Stomach (tissue), 9 donors: ENCODE measurements around the gene BIVM. TPM values are rescaled to one million over a fixed set of nuclear protein-coding genes. Genes with fewer than 3 reads are reported as not detected.
A peak's percentile ranks its signal among the peaks of the same experiment; 100 is the strongest.

Experiments
- DNase-seq, 2 donors: peaks; one replicate each; pipeline versions ENCODE4 v3.0.0 to v3.0.0-alpha.2; 2013 to 2019
- H3K27ac ChIP-seq, 5 donors: fragments of 200-600 bp in 4 of 5; sonication (generic) in 4 of 5; one replicate each; pipeline ENCODE4 v1.5.1; 2013 to 2019; ENCODE audit warnings: mild to moderate bottlenecking in 1 of 5, moderate library complexity in 1 of 5
- H3K27me3 ChIP-seq, 3 donors: fragments of 200-600 bp; sonication (generic); one replicate each; pipeline ENCODE4 v1.5.1; 2017 to 2019; ENCODE audit warnings: mixed run types in 1 of 3
- H3K36me3 ChIP-seq, 4 donors: fragments of 200-600 bp; sonication (generic); 1 replicate in 3 of 4; 2 replicates in 1 of 4; pipeline ENCODE4 v1.5.1; 2016 to 2019
- H3K4me1 ChIP-seq, 4 donors: fragments of 200-600 bp; sonication (generic); one replicate each; pipeline ENCODE4 v1.5.1; 2016 to 2019
- H3K4me3 ChIP-seq, 4 donors: fragments of 200-600 bp; sonication (generic) in 3 of 4; one replicate each; pipeline ENCODE4 v1.5.1; 2016 to 2019; ENCODE audit warnings: mild to moderate bottlenecking in 1 of 4
- H3K9me3 ChIP-seq, 4 donors: fragments of 200-600 bp; sonication (generic); one replicate each; pipeline ENCODE4 v1.5.1; 2016 to 2019
- CTCF ChIP-seq, 7 experiments: fragments of 450-650 bp in 4 of 7; fragments of 200-600 bp in 3 of 7; sonication (generic) in 3 of 7; IDR thresholded peaks; one replicate each; pipeline ENCODE4 v1.5.1; 2016 to 2019; ENCODE audit warnings: antibody characterized with exemption in 7 of 7, control low read depth in 2 of 7, mild to moderate bottlenecking in 1 of 7
- EP300 ChIP-seq: sonication (generic); formaldehyde crosslinking; IDR thresholded peaks from one replicate; pipeline ENCODE4 v1.6.1; 2017; ENCODE audit warnings: antibody characterized with exemption
- POLR2A ChIP-seq, 4 donors: fragments of 450-650 bp; IDR thresholded peaks; one replicate each; pipeline ENCODE4 v1.6.1; 2016; ENCODE audit warnings: antibody characterized with exemption in 4 of 4, control low read depth in 2 of 4, mild to moderate bottlenecking in 1 of 4, moderate library complexity in 1 of 4
- POLR2AphosphoS5 ChIP-seq, 3 donors: sonication (generic); formaldehyde crosslinking; IDR thresholded peaks; one replicate each; pipeline ENCODE4 v1.6.1; 2016; ENCODE audit warnings: antibody characterized with exemption in 3 of 3
- WGBS, 5 donors: extraction: QIAGEN DNeasy Blood & Tissue Kit in 3 of 5; methylation state at CpG; one replicate each; pipeline versions ENCODE4 v1.1.5 to v1.1.7; 2013 to 2018; 5-methylcytosine and 5-hydroxymethylcytosine counted together
- intact Hi-C: fragments of 100-400 bp; cut with DNase I; formaldehyde crosslinking; loops from one replicate; pipeline ENCODE4 v1.15.1; 2023; ENCODE audit warnings: low total_unique reads
- polyA plus RNA-seq, 3 donors: library from polyadenylated mRNA; stranded (reverse); fragments of 200-250 nt; gene quantifications; one replicate each; pipeline ENCODE4 v1.2.3, GENCODE V29; 2013
- total RNA-seq, 5 donors: library from RNA; depleted of rRNA; stranded (reverse); fragments of >200 nt; gene quantifications; one replicate each; pipeline versions ENCODE4 v1.1.0 to v1.2.3, GENCODE V29; 2014 to 2016
- donor health status: healthy with polysubstance abuse.
- donor health status: Bipolar disorder and iron deficiency.
- donor health status: healthy.

BIVM gene
- total and polyA plus RNA-seq, 8 donors = 2.6 to 82.9 (median 14.4) TPM

GRCh38 chr13:102847272-102848234, 48.6 kb downstream of the BIVM start:
- WGBS, 5 donors = 16 to 21% (median 18%) methylated on average over 12 of the region's 12 CpGs
- Histone ChIP-seq H3K27ac (peak overlapping the region in 4 of 5 donors; percentile 97 to 100 (median 98)), H3K9me3 (no peaks in the 10 kb centered on the region), H3K4me3 (peak overlapping the region; percentile 83 to 97 (median 89)), H3K4me1 (peaks cover 7 to 50% (median 29%) of the 10 kb centered on the region in 4 donors), H3K27me3 (no peaks in the 10 kb centered on the region), H3K36me3 (peaks cover 0 to 16% (median 15%) of the 10 kb centered on the region in 4 donors)
- TF ChIP-seq POLR2A (IDR thresholded peaks at IDR 0.05) (no peak), POLR2AphosphoS5 (IDR thresholded peaks at IDR 0.05) (no peak), CTCF (IDR thresholded peaks at IDR 0.05) (peak in 5 of 7 experiments; percentile 42 to 67 (median 54))
- DNase-seq = peak in 1 of 2 donors; percentile 70
- intact Hi-C loops = loop anchor here (10.0 kb wide), 1 partner anchor 263 kb away; no protein-coding TSS in a partner anchor

GRCh38 chr13:102848956-102849355, 50.0 kb downstream of the BIVM start:
- TF ChIP-seq POLR2AphosphoS5 (IDR thresholded peaks at IDR 0.05) (no peak), EP300 (no peak), CTCF (IDR thresholded peaks at IDR 0.05) (no peak), POLR2A (IDR thresholded peaks at IDR 0.05) (no peak)
- DNase-seq = no peak
- H3K36me3 ChIP-seq = peaks cover 2 to 29% (median 24%) of the 10 kb centered on the region in 4 donors
- H3K27ac ChIP-seq = no peak overlapping the region
- 86 to 89% (median 88%) methylated on average over 6 of the region's 6 CpGs for whole genome bisulfite sequencing, 5 donors
- peaks cover 7 to 56% (median 33%) of the 10 kb centered on the region in 4 donors for H3K4me1 ChIP-seq
- no peaks in the 10 kb centered on the region for H3K9me3 ChIP-seq
- no peaks in the 10 kb centered on the region for H3K27me3 ChIP-seq
- intact Hi-C loops = loop anchor here (10.0 kb wide), 1 partner anchor 264 kb away; no protein-coding TSS in a partner anchor
- no peak overlapping the region for H3K4me3 ChIP-seq

GRCh38 chr13:102852556-102852955, 53.6 kb downstream of the BIVM start:
- Histone ChIP-seq H3K27me3 (no peaks in the 10 kb centered on the region), H3K36me3 (peaks cover 20 to 64% (median 60%) of the 10 kb centered on the region in 4 donors), H3K4me3 (no peak overlapping the region), H3K27ac (no peak overlapping the region), H3K4me1 (peaks cover 5 to 55% (median 30%) of the 10 kb centered on the region in 4 donors), H3K9me3 (no peaks in the 10 kb centered on the region)
- intact Hi-C loops = no loop called here
- DNase-seq = no peak
- TF ChIP-seq CTCF (IDR thresholded peaks at IDR 0.05) = no peak
- no peak for TF ChIP-seq POLR2A (IDR thresholded peaks at IDR 0.05)
- TF ChIP-seq POLR2AphosphoS5 (IDR thresholded peaks at IDR 0.05) = no peak
- no peak for TF ChIP-seq EP300
- WGBS, 5 donors = 91 to 94% (median 94%) methylated on average over 3 of the region's 3 CpGs

- no peak for DNase-seq
- H3K27ac ChIP-seq = no peak overlapping the region
- 53 to 85% (median 78%) methylated on average over 7 of the region's 7 CpGs for WGBS, 5 donors
Observed at GRCh38 chr13:102854675-102855074, 55.8 kb downstream of the BIVM start.

More at GRCh38 chr13:102854675-102855074, 55.8 kb downstream of the BIVM start:
- Histone ChIP-seq H3K27me3 (no peaks in the 10 kb centered on the region), H3K4me1 (peaks cover 0 to 35% (median 14%) of the 10 kb centered on the region in 4 donors), H3K4me3 (no peak overlapping the region), H3K9me3 (no peaks in the 10 kb centered on the region), H3K36me3 (peaks cover 33 to 81% (median 76%) of the 10 kb centered on the region in 4 donors)
- TF ChIP-seq POLR2A (IDR thresholded peaks at IDR 0.05) (no peak), CTCF (IDR thresholded peaks at IDR 0.05) (no peak), EP300 (no peak)
- intact Hi-C loops = no loop called here
